Stromal cell of bone marrow (primary cell): Measurements from ENCODE around the gene KCNK10.

Experiments used
- DNase-seq: peaks from one replicate; pipeline ENCODE4 v3.0.0-alpha.2; 2012; ENCODE audit warnings: low read depth

Gene KCNK10

GRCh38 chr14:88318406-88318805 is 4.7 kb downstream of the KCNK10 start:
- no peak for DNase-seq

- no peak for DNase-seq
Measured at GRCh38 chr14:88316521-88316920, 6.5 kb downstream of the KCNK10 start.

DNA sequence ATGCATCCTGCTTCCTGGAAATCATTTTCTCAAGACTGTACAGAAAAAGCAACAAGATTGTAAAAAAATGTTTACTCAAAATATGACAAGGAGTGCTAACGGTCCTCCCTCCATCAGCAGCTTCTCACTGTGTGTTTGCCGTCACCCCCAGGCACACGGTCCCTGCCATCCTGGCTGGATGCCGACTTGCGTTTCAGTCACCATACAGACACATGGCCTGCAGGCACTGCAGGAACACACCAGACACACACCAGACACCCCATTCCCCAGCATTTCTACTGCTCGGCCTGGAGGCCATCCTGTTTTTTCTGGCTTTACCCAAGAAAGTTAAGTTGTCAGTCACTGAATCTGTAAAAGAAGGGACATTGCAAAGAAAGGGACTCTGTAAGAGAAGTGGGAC is 10.8 kb downstream of the KCNK10 start:
- no peak for DNase-seq

- no peak for DNase-seq
Measured at GRCh38 chr14:88311780-88312179, 11.3 kb downstream of the KCNK10 start.

DNA sequence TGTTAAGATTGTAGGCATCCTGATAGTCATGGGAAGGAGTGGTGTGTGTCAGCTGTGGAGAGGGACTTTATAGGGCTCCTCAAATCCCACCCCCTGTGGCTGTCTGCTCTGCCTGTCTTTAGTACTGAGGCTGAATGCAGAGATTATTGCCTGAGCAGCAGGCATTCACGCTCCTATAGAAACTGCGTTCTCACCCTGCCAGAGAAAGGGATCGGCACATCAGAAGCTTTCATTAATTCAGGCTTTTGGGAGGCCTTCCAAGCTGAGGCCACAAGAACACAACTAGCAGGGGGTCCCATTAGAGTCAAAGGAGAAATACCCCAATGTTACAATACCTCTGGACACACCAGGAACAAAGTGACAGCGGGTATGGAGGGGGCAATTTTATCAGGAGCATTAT is 12.6 kb downstream of the KCNK10 start:
- no peak for DNase-seq

DNA sequence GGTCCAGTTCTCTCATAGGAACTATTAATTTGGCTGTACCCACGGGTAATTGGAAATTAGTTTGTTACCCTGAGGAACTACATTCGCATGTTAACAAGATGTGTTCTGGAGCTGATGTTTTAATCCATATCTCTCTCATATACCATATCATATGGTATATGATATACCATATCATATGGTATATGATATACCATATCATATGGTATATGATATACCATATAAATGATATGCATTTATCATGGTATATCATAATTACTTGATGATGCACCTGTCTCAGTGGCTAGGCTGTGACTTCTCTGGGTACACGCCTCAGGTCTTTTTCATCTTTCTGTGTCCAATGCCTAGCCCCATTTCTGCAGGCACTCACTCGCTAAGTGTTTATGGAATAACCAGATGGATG is 13.0 kb downstream of the KCNK10 start:
- no peak for DNase-seq

DNA sequence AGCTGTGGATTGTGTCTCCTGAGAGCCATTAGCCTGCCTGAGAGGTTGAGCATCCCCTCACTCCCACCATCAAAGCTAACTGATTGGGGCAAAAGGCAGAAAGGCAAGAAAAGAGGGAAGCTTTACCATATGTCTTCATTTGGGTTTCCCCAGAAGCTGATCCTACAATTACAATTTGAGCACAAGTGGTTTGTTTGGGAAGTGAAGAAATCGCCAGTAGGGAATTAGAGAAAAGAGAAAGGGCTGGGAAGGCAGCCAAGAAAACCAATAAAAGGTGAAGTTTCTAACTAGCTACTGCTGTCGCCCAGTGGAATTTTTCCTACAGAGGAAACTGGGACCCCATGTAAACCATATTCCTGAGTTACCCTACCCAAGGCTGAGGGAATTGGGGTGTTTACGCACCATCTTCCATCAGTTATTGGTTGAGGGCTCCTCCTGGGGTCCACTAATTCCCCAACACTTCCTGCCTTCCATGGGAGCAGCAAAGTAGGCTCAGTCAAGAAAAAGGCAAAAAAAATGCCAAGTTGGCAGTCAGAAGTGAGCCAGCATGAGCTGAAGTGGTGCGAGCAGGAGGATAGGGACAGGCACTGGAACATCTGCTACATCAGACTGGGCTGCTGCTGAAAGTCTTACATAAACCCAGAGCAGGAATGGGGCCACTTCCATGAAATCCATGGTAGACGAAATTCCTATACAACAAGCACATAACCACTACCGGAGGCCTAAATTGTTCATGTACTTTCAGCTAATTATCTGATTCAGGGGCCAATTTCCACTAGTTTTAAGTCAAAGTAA is 17.3 kb downstream of the KCNK10 start:
- no peak for DNase-seq

- DNase-seq = no peak
Measured at GRCh38 chr14:88303041-88303440, 20.0 kb downstream of the KCNK10 start.

DNA sequence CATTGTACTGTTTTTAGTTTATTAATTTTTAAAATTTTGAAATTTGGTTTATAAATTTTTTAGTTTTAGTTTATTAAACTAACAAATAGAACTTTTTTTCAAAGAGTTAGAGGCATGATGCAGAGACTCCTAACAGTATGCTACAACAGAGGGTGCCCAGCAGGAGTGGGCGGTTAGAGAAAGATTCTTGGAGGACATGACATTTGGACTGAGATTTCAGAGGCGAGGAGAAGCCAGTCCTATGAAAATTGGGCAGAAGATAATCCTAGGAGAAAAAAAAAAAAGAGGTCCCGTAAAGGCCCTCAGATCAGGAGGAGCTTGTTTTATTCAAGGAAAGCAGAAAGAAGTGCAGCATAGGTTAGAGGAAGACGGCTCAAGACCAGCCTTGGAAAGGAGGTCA is 21.7 kb downstream of the KCNK10 start:
- no peak for DNase-seq

DNA sequence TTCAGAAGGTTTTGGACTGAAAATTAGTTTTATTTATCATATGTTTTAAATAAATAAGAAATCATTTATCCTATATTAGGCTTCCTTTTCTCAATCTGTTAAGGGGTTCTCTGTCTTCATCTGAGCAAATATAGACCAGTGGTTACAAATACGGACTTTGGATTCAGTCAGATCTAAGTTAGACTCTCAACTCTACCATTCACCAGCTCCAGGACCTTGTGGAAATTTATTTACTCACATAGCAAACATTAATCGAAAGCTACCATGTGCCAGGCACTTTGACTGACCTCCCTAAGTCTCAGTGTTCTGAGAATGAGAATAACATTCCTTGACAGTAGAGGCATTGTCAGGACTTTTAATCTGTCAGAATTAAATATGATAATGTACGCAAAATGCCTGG is 22.3 kb downstream of the KCNK10 start:
- no peak for DNase-seq

GRCh38 chr14:88299865-88300530 is 23.1 kb downstream of the KCNK10 start:
- no peak for DNase-seq

GRCh38 chr14:88297306-88297705 is 25.8 kb downstream of the KCNK10 start:
- no peak for DNase-seq

- DNase-seq = no peak
Measured at GRCh38 chr14:88296351-88296750, 26.7 kb downstream of the KCNK10 start.

DNA sequence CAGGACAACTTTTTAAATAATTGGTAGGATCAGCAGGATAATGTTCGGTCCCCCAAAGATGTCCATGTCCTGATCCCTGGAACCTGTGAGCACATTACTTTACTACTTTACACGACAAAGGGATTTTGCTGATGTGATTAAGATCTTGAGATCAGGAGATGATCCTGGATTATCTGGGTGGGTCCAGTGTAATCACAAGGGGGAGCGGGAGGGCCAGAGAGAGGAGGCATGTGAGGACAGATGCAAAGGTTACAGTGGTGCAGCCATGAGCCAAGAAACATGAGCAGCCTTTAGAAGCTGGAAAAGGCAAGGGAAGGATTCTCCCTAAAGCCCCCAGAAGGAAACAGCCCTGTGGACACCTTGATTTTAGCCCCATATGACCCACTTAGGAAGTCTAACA is 33.1 kb downstream of the KCNK10 start:
- DNase-seq = no peak

- DNase-seq = peak; percentile 0
Measured at GRCh38 chr14:88289234-88289633, 33.8 kb downstream of the KCNK10 start.

- no peak for DNase-seq
Measured at GRCh38 chr14:88286309-88286708, 36.8 kb downstream of the KCNK10 start.

GRCh38 chr14:88281447-88281846 is 41.6 kb downstream of the KCNK10 start:
- no peak for DNase-seq

DNA sequence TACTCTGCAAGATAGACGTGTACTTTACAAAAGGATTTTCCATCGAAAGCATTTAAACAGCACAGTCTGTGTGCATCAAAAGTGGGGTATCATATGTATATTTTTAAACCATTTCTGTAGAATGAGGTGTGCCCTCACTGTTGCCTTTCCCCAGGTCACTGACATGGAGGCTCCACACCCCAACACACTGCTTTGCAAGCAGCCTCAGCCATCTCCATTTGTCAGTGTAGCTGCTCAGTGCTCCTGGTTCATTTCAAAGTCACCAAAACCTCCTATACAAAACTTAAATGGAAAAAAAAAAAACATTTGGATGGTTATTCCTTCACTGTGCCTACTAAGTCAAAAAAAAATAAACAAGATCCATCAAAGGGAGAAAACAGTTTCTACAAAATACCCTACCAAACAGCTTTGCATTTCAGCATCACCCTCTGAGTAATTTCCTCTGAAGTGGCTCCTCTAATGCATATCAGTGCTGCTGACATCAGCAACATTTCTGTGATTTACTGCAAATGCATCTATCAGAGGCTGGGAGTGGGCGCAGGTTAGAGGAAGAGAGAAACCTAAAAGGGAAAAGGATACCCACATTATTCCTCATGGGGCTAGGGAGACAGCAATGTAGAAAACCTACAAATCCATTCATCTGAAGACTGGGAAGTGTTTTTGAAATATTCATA is 46.0 kb downstream of the KCNK10 start:
- no peak for DNase-seq

- no peak for DNase-seq
Measured at GRCh38 chr14:88272390-88273269, 50.4 kb downstream of the KCNK10 start.

DNA sequence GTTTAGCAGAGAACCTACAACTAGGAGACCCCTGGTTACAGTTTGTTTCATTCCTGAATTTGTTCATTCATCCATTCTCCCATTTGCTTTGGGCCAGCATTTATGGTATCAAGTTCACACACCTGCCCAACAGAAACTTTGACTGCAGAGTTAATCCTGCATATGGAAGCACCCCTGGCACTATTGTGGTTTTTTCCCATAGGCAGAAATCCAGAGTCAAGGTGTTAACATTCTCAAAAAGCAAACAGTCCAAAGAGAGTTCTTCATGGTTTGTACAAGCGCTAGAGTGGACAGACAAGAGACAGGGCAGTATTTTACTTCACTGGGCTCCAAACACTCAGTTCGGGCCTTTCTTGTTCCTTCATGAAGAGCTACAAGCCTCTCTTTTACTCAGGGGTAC is 51.9 kb downstream of the KCNK10 start:
- no peak for DNase-seq

DNA sequence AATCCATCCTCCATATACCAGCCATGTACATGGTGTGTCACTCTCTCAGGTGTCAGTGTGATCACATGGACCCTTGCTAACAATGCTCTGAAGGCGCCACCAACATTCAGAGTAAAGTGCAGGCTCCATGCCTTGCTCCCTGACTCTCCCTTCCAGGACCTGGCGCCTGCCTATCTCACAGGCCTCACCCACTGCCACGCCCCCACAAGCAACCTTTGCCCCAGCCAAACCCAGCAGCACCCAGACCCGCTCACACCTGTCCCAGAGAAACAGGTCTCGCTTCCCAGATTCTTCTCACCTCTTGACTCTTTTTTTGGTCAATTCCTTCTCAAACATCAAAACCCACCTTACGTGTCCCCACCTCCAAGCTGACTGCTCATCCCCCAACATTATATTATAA is 52.3 kb downstream of the KCNK10 start:
- DNase-seq = no peak

DNA sequence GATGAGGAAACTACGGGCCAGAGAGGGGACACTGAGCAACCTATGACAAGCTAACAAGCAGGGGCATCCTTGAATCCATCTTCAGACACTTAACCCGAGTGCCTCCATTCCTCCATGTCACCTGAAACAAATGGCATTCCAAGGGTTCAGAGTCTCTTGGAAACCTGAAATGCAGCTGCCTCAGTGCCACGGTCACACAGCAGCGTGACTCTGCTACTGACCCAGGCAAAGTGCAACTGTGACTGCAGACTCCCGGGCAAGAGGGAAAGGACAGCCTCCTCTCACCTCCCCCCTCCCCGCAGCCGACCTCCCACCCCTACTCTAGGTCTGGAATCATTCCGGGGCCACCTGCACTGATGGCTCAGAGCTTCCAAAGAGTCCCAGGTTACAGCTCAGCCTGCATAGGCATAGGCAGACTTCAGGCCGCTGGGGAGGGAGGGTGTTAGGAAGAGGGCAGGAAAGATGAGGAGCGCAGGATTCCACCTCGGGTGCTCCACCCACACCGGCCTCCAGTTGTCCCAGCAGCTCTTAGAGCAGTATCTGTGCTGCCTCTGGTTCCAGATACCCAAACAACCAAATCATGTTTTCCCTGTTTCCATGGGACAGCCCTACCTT is 53.2 kb downstream of the KCNK10 start:
- DNase-seq = no peak
